Body of pancreas (tissue), 4 donors: ENCODE data around the gene PDCD1.
"Not testable (repeated sequence)": the region's sequence is repeated elsewhere in the genome, so short reads cannot be mapped to it uniquely, and the experiment has no call there.

Source experiments
- CTCF ChIP-seq, 7 experiments: fragments of 450-650 bp in 4 of 7; fragments of 200-600 bp in 3 of 7; sonication (generic) in 3 of 7; IDR thresholded peaks; one replicate each; pipeline ENCODE4 v1.5.1; 2016 to 2019; ENCODE audit warnings: antibody characterized with exemption in 7 of 7
- POLR2A ChIP-seq, 3 donors: fragments of 450-650 bp; IDR thresholded peaks; one replicate each; pipeline ENCODE4 v1.6.1; 2016; ENCODE audit warnings: antibody characterized with exemption in 3 of 3, mild to moderate bottlenecking in 2 of 3

GRCh38 chr2:241907831-241908230, 49.1 kb upstream of the PDCD1 start:
- TF ChIP-seq CTCF, POLR2A (IDR thresholded peaks at IDR 0.05): not testable (repeated sequence)
